K562 (cell line): ENCODE measurements around the gene EFEMP2. TPM values are rescaled to one million over a fixed set of nuclear protein-coding genes. Genes with fewer than 3 reads are reported as not detected.

Experiments
- ELF1 ChIP-seq: fragments of 200-800 bp; sonication (Bioruptor generic); IDR thresholded peaks from 2 replicates; pipeline ENCODE4 v1.6.1; 2016; ENCODE audit warnings: missing genetic modification characterization, missing compliant biosample characterization
- GABPA ChIP-seq: fragments of 200-800 bp; sonication (Bioruptor generic); conservative IDR thresholded peaks from 2 replicates; pipeline ENCODE4 v1.6.1; 2016; ENCODE audit warnings: low read depth, missing genetic modification characterization, missing compliant biosample characterization
- HNRNPUL1 ChIP-seq: fragments of 200-400 bp; formaldehyde crosslinking; IDR thresholded peaks from 2 replicates; pipeline ENCODE4 v1.6.1; 2017; ENCODE audit warnings: low read length
- KAT7 ChIP-seq: sonication (generic); formaldehyde crosslinking; IDR thresholded peaks from 2 replicates; pipeline ENCODE4 v1.8.0; 2022; ENCODE audit warnings: missing genetic modification reagents, mild to moderate bottlenecking, borderline replicate concordance
- NELFE ChIP-seq: IDR thresholded peaks from 2 replicates; pipeline ENCODE4 v1.6.1; 2011; ENCODE audit warnings: mild to moderate bottlenecking; ENCODE audit not compliant: insufficient read depth, insufficient read length
- PHF21A ChIP-seq: fragments of 450-650 bp; IDR thresholded peaks from 2 replicates; pipeline ENCODE4 v1.6.1; 2017; ENCODE audit warnings: low read depth, borderline replicate concordance
- RBM22 ChIP-seq: fragments of 200-400 bp; formaldehyde crosslinking; IDR thresholded peaks from 2 replicates; pipeline ENCODE4 v1.6.1; 2018; ENCODE audit warnings: low read length, low read depth; ENCODE audit not compliant: poor library complexity, severe bottlenecking
- ZFX ChIP-seq: sonication (generic); formaldehyde crosslinking; IDR thresholded peaks from 2 replicates; pipeline ENCODE4 v1.8.0; 2022; ENCODE audit warnings: mild to moderate bottlenecking, missing genetic modification reagents, moderate library complexity
- ZHX1 ChIP-seq: fragments of 150-350 bp; conservative IDR thresholded peaks from 2 replicates; pipeline ENCODE4 v1.6.1; 2014; ENCODE audit warnings: low read length
- ZNF165 ChIP-seq: fragments of 250-450 bp; sonication (Bioruptor Pico); IDR thresholded peaks from 2 replicates; pipeline ENCODE4 v1.4.0; 2020; ENCODE audit warnings: borderline replicate concordance
- ZNF347 ChIP-seq: fragments of 450-650 bp; formaldehyde crosslinking; IDR thresholded peaks from 2 replicates; pipeline ENCODE4 v1.4.0; 2020; ENCODE audit warnings: low read depth, mild to moderate bottlenecking, moderate library complexity
- ZNF398 ChIP-seq: fragments of 250-450 bp; sonication (Bioruptor Pico); IDR thresholded peaks from 2 replicates; pipeline ENCODE4 v1.8.0; 2021; ENCODE audit warnings: moderate library complexity, mild to moderate bottlenecking, inconsistent platforms
- ZNF431 ChIP-seq: sonication (generic); formaldehyde crosslinking; IDR thresholded peaks from 2 replicates; pipeline ENCODE4 v1.8.0; 2022; ENCODE audit warnings: mild to moderate bottlenecking, missing genetic modification reagents
- polyA plus RNA-seq, 8 experiments: library from polyadenylated mRNA; depleted of rRNA in 4 of 8; stranded (reverse) in 5 of 8; unstranded in 3 of 8; fragments of >200 nt; fragmentation: Nextera tagmentation in 2 of 8; fragmentation: Illumina TruSeq in 1 of 8; extraction: Ambion mirVana in 2 of 8; extraction: Trizol in 1 of 8; gene quantifications; 2 replicates each; pipeline versions ENCODE4 v1.2.1 to v1.2.3, GENCODE V29; 2011 to 2014; ENCODE audit warnings: inconsistent platforms in 1 of 8, missing spikeins in 1 of 8
- total RNA-seq, 7 experiments: library from RNA; depleted of rRNA in 6 of 7; stranded (reverse); fragments of >200 nt in 6 of 7; fragmentation: Illumina TruSeq in 2 of 7; extraction: Trizol in 2 of 7; gene quantifications; 2 replicates each; pipeline versions ENCODE4 v1.2.1 to v1.2.3, GENCODE V29; 2011 to 2021; ENCODE audit warnings: low replicate concordance in 1 of 7
- TF ChIP-seq, protein P1 (sequence below): fragments of 450-650 bp; formaldehyde crosslinking; IDR thresholded peaks from 2 replicates; pipeline ENCODE4 v1.4.0; 2022; ENCODE audit warnings: missing genetic modification characterization
- TF ChIP-seq, protein P2 (sequence below): fragments of 450-650 bp; IDR thresholded peaks from 2 replicates; pipeline ENCODE4 v1.6.1; 2018; ENCODE audit warnings: mild to moderate bottlenecking, low read depth; ENCODE audit not compliant: partially characterized antibody
- TF ChIP-seq, protein P3 (sequence below): fragments of 450-650 bp; formaldehyde crosslinking; IDR thresholded peaks from 2 replicates; pipeline ENCODE4 v1.4.0; 2022; ENCODE audit warnings: missing genetic modification characterization
- TF ChIP-seq, protein P4 (sequence below): fragments of 250-450 bp; sonication (Bioruptor Pico); IDR thresholded peaks from 2 replicates; pipeline ENCODE4 v1.4.0; 2020

Gene EFEMP2
- total and polyA plus RNA-seq, 9 of the 15 experiments (the other 6 are each of a cell fraction or from before 2014, with no cell fraction given) = 0.07 to 2.9 (median 0.69) TPM; not detected in 1

DNA sequence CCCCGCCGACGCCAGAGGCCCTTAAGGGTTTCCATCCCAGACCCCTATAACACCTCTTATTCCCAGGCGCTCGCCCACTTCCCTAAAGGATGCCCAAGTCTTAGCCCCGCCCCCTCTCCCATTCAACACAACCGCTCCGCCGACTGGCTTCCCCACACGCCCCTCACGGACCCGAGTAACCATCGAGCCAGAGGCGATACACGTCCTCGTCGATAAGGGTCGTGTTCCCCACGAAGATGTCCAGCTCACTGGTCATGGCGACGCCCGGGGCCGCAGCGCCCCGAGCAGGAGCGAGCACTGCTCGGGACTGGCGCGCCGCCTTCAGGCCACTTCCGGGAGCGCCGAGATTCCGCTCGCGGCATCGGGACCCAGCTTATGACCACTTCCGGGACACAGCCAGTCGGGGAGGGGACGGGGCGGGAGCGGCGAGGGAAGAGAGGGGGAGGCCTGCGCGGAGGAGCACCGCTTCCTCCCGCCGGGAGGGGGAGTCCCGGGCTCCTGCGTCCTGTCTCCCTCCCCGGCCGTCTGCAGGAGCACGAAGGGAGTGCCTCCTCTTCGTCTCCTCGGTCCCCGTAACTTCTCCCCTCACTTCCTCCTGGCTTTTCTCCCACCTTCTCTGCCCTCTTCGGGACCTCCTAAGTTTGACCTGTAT, 15.7 kb upstream of the EFEMP2 start, which contains the start of gene FIBP (continued):
- TF ChIP-seq, protein P1, sequence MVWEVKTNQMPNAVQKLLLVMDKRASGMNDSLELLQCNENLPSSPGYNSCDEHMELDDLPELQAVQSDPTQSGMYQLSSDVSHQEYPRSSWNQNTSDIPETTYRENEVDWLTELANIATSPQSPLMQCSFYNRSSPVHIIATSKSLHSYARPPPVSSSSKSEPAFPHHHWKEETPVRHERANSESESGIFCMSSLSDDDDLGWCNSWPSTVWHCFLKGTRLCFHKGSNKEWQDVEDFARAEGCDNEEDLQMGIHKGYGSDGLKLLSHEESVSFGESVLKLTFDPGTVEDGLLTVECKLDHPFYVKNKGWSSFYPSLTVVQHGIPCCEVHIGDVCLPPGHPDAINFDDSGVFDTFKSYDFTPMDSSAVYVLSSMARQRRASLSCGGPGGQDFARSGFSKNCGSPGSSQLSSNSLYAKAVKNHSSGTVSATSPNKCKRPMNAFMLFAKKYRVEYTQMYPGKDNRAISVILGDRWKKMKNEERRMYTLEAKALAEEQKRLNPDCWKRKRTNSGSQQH (CRISPR knock-in tag) = no peak
- TF ChIP-seq GABPA (peak; percentile 98), ELF1 (tag) (peak; percentile 98), HNRNPUL1 (no peak), ZNF431 (0 out of 2 replicates have a peak, but pooled peaks have one; percentile 45), ZNF398 (CRISPR knock-in tag) (no peak), ZHX1 (no peak), ZFX (peak; percentile 77), ZNF347 (CRISPR knock-in tag) (no peak), KAT7 (CRISPR knock-in tag) (peak; percentile 92; the same call in 1 of the 2 replicates), NELFE (no peak), ZNF165 (CRISPR knock-in tag) (no peak), PHF21A (peak; percentile 58; the same call in 1 of the 2 replicates), RBM22 (peak; percentile 58)
- TF ChIP-seq, protein P2, sequence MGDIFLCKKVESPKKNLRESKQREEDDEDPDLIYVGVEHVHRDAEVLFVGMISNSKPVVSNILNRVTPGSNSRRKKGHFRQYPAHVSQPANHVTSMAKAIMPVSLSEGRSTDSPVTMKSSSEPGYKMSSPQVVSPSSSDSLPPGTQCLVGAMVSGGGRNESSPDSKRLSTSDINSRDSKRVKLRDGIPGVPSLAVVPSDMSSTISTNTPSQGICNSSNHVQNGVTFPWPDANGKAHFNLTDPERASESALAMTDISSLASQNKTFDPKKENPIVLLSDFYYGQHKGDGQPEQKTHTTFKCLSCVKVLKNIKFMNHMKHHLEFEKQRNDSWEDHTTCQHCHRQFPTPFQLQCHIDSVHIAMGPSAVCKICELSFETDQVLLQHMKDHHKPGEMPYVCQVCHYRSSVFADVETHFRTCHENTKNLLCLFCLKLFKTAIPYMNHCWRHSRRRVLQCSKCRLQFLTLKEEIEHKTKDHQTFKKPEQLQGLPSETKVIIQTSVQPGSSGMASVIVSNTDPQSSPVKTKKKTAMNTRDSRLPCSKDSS = no peak
- TF ChIP-seq, protein P3, sequence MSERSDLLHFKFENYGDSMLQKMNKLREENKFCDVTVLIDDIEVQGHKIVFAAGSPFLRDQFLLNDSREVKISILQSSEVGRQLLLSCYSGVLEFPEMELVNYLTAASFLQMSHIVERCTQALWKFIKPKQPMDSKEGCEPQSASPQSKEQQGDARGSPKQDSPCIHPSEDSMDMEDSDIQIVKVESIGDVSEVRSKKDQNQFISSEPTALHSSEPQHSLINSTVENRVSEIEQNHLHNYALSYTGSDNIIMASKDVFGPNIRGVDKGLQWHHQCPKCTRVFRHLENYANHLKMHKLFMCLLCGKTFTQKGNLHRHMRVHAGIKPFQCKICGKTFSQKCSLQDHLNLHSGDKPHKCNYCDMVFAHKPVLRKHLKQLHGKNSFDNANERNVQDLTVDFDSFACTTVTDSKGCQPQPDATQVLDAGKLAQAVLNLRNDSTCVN = no peak
- TF ChIP-seq, protein P4, sequence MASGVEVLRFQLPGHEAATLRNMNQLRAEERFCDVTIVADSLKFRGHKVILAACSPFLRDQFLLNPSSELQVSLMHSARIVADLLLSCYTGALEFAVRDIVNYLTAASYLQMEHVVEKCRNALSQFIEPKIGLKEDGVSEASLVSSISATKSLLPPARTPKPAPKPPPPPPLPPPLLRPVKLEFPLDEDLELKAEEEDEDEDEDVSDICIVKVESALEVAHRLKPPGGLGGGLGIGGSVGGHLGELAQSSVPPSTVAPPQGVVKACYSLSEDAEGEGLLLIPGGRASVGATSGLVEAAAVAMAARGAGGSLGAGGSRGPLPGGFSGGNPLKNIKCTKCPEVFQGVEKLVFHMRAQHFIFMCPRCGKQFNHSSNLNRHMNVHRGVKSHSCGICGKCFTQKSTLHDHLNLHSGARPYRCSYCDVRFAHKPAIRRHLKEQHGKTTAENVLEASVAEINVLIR (CRISPR knock-in tag) = peak; percentile 80
